Measurements from ENCODE around the gene GNGT1.

The GNGT1 gene

GRCh38 chr7:93944673-93945072 lies 38.3 kb downstream of the GNGT1 start:
- DNase-seq: no peak

- DNase-seq: no peak
Observed at GRCh38 chr7:93945083-93945482, 38.7 kb downstream of the GNGT1 start.

GRCh38 chr7:93945756-93946535 lies 39.6 kb downstream of the GNGT1 start:
- no peak for DNase-seq

- no peak for DNase-seq
Observed at GRCh38 chr7:93948106-93948505, 41.7 kb downstream of the GNGT1 start.

- no peak for DNase-seq
Observed at GRCh38 chr7:93948873-93949272, 42.5 kb downstream of the GNGT1 start.

GRCh38 chr7:93949423-93949822 lies 43.1 kb downstream of the GNGT1 start:
- no peak for DNase-seq

- DNase-seq: no peak
Observed at GRCh38 chr7:93955304-93955703, 48.9 kb downstream of the GNGT1 start.

- no peak for DNase-seq
Observed at GRCh38 chr7:93957767-93958166, 51.4 kb downstream of the GNGT1 start.

GRCh38 chr7:93958216-93958615 lies 51.8 kb downstream of the GNGT1 start:
- no peak for DNase-seq

- no peak for DNase-seq
Observed at GRCh38 chr7:93958651-93959050, 52.3 kb downstream of the GNGT1 start.
